A673 (cell line): ENCODE measurements around the gene SCPEP1. TPM values are rescaled to one million over a fixed set of nuclear protein-coding genes. Genes with fewer than 3 reads are reported as not detected.

Experiments
- BruUV-seq: library from RNA; stranded (reverse); fragments of 400-500 nt; replicated peaks from 2 replicates; lab custom pipeline; 2021; lab: Mats Ljungman, UMichigan
- CTCF ChIA-PET: fragments of 300-600 bp; sonication (Branson Sonifier 250); formaldehyde crosslinking; loops from one replicate; lab custom pipeline; 2022; ENCODE audit warnings: antibody characterized with exemption; lab: Charles Lee
- POLR2A ChIA-PET: fragments of 300-600 bp; sonication (Branson Sonifier 250); formaldehyde crosslinking; loops from one replicate; lab custom pipeline; 2022; ENCODE audit warnings: antibody characterized with exemption; ENCODE audit not compliant: low non-redundant PET; lab: Charles Lee
- DNase-seq: peaks from one replicate; pipeline ENCODE4 v3.0.0-alpha.2; 2015; ENCODE audit warnings: low spot score
- H3K27ac ChIP-seq: fragments of 200-600 bp; sonication (generic); 2 replicates; pipeline ENCODE4 v1.5.1; 2016; ENCODE audit warnings: mixed run types, low read depth, mild to moderate bottlenecking, mixed read lengths, antibody characterized with exemption, low read length; ENCODE audit not compliant: poor library complexity, severe bottlenecking
- H3K27me3 ChIP-seq: fragments of 200-600 bp; sonication (generic); replicated peaks from 2 replicates; pipeline ENCODE4 v1.6.1; 2017; ENCODE audit warnings: mixed run types, low read depth, mild to moderate bottlenecking, mixed read lengths, antibody characterized with exemption, low read length; ENCODE audit not compliant: insufficient read depth, poor library complexity
- H3K36me3 ChIP-seq: fragments of 200-600 bp; sonication (generic); 2 replicates; pipeline ENCODE4 v1.6.1; 2016; ENCODE audit warnings: mixed run types, mild to moderate bottlenecking, mixed read lengths, antibody characterized with exemption, low read length; ENCODE audit not compliant: insufficient read depth, poor library complexity, severe bottlenecking
- H3K4me1 ChIP-seq: fragments of 200-600 bp; sonication (generic); 2 replicates; pipeline ENCODE4 v1.6.1; 2017; ENCODE audit warnings: mixed run types, mild to moderate bottlenecking, mixed read lengths, antibody characterized with exemption, low read length; ENCODE audit not compliant: insufficient read depth, poor library complexity, severe bottlenecking
- H3K4me3 ChIP-seq: fragments of 200-600 bp; sonication (generic); 2 replicates; pipeline ENCODE4 v1.5.1; 2016; ENCODE audit warnings: low read depth, mixed run types, mild to moderate bottlenecking, mixed read lengths, low read length; ENCODE audit not compliant: poor library complexity, severe bottlenecking
- H3K9me3 ChIP-seq: fragments of 200-600 bp; sonication (generic); 2 replicates; pipeline ENCODE4 v1.6.1; 2016; ENCODE audit warnings: mixed run types, low read depth, mild to moderate bottlenecking, mixed read lengths, antibody characterized with exemption, low read length; ENCODE audit not compliant: poor library complexity, severe bottlenecking
- EZH2 ChIP-seq: fragments of 200-600 bp; sonication (generic); IDR thresholded peaks from 2 replicates; pipeline ENCODE4 v1.6.1; 2017; ENCODE audit warnings: borderline replicate concordance, low read depth, mild to moderate bottlenecking, mixed read lengths, antibody characterized with exemption, low read length; ENCODE audit not compliant: poor library complexity, severe bottlenecking
- intact Hi-C: fragments of 100-400 bp; cut with micrococcal nuclease; formaldehyde crosslinking; loops from one replicate; pipeline ENCODE4 v1.10.0; 2022; ENCODE audit not compliant: unreplicated experiment
- total RNA-seq: library from RNA; stranded (reverse); gene quantifications from 2 replicates; pipeline ENCODE4 v1.2.3, GENCODE V29; 2021
- TF ChIP-seq, protein P1 (sequence below): fragments of 300-800, 200-600 bp; sonication (generic); conservative IDR thresholded peaks from 2 replicates; pipeline ENCODE4 v1.5.1; 2017; ENCODE audit warnings: low read depth, mild to moderate bottlenecking, antibody characterized with exemption, low read length, moderate library complexity, mixed read lengths

Gene SCPEP1
- total RNA-seq, 1 experiment from 2014 or later, result 31.8 TPM

DNA sequence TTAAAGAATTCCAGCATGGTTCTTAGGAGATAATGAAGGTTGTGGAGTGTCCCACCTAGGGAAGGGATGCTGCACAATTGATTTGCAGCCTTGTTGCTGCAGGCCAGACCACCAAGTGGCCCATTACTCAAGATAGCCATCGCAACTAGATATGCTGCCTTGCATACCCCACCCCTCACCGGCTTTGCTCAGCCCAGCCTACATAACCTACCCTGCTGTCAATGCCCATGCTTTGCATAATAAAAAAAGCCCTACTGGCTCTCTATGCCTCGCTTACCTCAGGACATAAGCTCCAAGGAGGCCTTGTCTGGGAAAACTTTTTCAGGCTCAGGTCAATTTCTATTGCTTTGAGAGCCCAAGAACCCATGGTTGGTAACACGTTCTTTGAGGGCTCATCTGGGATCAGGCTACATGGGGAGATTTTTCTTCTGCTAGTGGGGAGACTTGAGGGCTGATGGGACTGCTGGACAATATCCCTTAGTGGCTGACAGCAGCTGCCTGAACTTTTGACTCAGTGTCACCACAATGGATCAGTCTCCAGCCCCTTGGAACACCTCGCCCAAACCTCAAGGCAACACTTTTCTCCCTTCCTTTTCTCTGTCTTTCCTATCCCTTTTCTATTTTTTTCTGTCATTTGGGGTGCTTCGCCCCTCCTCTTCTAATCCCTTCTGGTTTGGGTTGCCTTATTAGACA, 38.3 kb downstream of the SCPEP1 start:
- CTCF ChIA-PET, result no interaction called here
- intact Hi-C loops, result no loop called here
- POLR2A ChIA-PET, result interaction anchor here (0.8 kb wide), 1 partner anchor 29 kb away, joined by 4 read pairs; no protein-coding TSS in a partner anchor

DNA sequence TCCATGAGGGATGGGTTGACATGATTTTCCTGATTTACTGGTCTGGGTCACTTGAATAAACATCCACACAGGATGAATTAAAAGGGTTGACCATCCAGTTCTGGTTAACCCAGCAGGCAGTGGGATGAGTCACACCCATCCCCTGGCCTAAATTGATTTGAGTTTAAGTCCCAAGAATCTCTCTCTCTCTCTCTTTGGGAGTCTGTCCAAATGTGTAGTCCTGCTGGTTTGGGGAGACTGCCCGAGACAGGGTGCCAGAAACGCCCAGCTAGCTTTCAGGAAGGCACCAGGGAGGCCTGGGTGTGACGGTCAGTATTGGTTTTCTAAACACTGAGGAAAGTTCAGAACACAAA, 38.8 kb downstream of the SCPEP1 start:
- no peak overlapping the region for H3K27ac ChIP-seq
- no peaks in the 10 kb centered on the region for H3K36me3 ChIP-seq
- H3K9me3 ChIP-seq, result no peaks in the 10 kb centered on the region
- DNase-seq, result no peak
- no peak overlapping the region for H3K4me3 ChIP-seq
- BruUV-seq, result no TSS peak
- TF ChIP-seq, protein P1, sequence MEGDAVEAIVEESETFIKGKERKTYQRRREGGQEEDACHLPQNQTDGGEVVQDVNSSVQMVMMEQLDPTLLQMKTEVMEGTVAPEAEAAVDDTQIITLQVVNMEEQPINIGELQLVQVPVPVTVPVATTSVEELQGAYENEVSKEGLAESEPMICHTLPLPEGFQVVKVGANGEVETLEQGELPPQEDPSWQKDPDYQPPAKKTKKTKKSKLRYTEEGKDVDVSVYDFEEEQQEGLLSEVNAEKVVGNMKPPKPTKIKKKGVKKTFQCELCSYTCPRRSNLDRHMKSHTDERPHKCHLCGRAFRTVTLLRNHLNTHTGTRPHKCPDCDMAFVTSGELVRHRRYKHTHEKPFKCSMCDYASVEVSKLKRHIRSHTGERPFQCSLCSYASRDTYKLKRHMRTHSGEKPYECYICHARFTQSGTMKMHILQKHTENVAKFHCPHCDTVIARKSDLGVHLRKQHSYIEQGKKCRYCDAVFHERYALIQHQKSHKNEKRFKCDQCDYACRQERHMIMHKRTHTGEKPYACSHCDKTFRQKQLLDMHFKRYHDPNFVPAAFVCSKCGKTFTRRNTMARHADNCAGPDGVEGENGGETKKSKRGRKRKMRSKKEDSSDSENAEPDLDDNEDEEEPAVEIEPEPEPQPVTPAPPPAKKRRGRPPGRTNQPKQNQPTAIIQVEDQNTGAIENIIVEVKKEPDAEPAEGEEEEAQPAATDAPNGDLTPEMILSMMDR, result no peak
- no peak for TF ChIP-seq EZH2
- POLR2A ChIA-PET, result no interaction called here
- H3K4me1 ChIP-seq, result no peaks in the 10 kb centered on the region
- intact Hi-C loops, result no loop called here
- H3K27me3 ChIP-seq, result no peaks in the 10 kb centered on the region
- CTCF ChIA-PET, result no interaction called here

More for the DNA sequence above, 38.3 kb downstream of the SCPEP1 start:
- Histone ChIP-seq H3K27me3 (no peaks in the 10 kb centered on the region), H3K27ac (no peak overlapping the region), H3K9me3 (no peaks in the 10 kb centered on the region), H3K36me3 (no peaks in the 10 kb centered on the region), H3K4me3 (no peak overlapping the region), H3K4me1 (no peaks in the 10 kb centered on the region)
- no TSS peak for BruUV-seq
- DNase-seq, result no peak
- TF ChIP-seq, protein P1, result no peak
- no peak for TF ChIP-seq EZH2

DNA sequence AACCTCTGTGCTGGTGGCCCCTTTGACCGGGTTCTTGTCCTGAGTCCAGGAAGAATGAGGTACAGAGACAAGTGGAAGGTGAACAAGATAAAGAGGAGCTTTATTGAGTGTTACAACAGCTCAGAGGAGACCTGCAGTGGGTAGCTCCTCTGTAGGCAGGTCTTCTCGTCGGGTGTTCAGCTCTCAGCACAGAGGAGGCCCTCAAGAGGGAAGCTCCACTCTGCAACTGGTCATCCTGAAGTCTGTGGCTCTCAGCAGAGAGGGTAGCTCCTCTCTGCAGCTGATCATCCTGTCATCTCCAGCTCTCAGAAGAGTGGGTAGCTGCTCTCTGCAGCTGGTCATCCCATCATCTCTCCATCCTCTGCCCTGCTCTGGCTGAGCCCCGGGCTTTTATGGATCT, 39.7 kb downstream of the SCPEP1 start:
- TF ChIP-seq EZH2, result no peak
- TF ChIP-seq, protein P1, result no peak
- CTCF ChIA-PET, result no interaction called here
- intact Hi-C loops, result no loop called here

More for the DNA sequence above, 39.7 kb downstream of the SCPEP1 start:
- DNase-seq, result no peak
- no peaks in the 10 kb centered on the region for H3K9me3 ChIP-seq
- BruUV-seq, result no TSS peak
- H3K27ac ChIP-seq, result no peak overlapping the region
- H3K4me3 ChIP-seq, result no peak overlapping the region
- no peaks in the 10 kb centered on the region for H3K36me3 ChIP-seq
- no peaks in the 10 kb centered on the region for H3K4me1 ChIP-seq
- POLR2A ChIA-PET, result no interaction called here
- no peaks in the 10 kb centered on the region for H3K27me3 ChIP-seq
